ENCODE data around the gene MYO18A. TPM values are rescaled to one million over a fixed set of nuclear protein-coding genes. Genes with fewer than 3 reads are reported as not detected.

MYO18A gene
- total and polyA plus RNA-seq, 9 donors = 23.0 to 53.9 (median 31.7) TPM

DNA sequence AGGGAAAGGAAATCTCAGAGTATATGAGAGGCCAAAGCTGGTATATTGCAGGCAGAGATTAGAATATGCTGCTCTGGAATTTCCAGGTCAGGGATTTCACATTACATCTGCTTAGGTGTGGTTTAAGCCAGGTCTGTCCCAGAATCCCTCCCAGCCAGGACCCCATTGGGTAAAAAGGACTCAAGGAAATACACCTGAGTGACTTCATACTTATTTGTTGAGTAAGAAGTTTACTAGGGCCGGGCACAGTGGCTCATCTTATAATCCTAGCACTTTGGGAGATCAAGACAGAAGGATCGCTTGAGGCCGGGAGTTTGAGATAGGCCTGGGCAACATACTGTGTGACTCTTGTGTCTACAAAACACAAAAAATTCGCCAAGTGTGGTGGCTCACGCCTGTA, 130.0 kb downstream of the MYO18A start:
- no peaks in the 10 kb centered on the region for H3K9me3 ChIP-seq
- 91 to 97% (median 92%) methylated on average over 5 of the region's 5 CpGs for WGBS, 3 donors
- H3K4me3 ChIP-seq = no peak overlapping the region
- H3K27ac ChIP-seq = no peak overlapping the region
- no peaks in the 10 kb centered on the region for H3K36me3 ChIP-seq
- no peak for DNase-seq
- TF ChIP-seq, protein P1, sequence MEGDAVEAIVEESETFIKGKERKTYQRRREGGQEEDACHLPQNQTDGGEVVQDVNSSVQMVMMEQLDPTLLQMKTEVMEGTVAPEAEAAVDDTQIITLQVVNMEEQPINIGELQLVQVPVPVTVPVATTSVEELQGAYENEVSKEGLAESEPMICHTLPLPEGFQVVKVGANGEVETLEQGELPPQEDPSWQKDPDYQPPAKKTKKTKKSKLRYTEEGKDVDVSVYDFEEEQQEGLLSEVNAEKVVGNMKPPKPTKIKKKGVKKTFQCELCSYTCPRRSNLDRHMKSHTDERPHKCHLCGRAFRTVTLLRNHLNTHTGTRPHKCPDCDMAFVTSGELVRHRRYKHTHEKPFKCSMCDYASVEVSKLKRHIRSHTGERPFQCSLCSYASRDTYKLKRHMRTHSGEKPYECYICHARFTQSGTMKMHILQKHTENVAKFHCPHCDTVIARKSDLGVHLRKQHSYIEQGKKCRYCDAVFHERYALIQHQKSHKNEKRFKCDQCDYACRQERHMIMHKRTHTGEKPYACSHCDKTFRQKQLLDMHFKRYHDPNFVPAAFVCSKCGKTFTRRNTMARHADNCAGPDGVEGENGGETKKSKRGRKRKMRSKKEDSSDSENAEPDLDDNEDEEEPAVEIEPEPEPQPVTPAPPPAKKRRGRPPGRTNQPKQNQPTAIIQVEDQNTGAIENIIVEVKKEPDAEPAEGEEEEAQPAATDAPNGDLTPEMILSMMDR (IDR thresholded peaks at IDR 0.05) = no peak
- TF ChIP-seq POLR2A (IDR thresholded peaks at IDR 0.05) (no peak), EP300 (IDR thresholded peaks at IDR 0.05) (no peak)
- H3K27me3 ChIP-seq = no peaks in the 10 kb centered on the region
- intact Hi-C loops (cut with DNase I) = no loop called here
- H3K4me1 ChIP-seq (ENCODE audit: insufficient read depth) = no peaks in the 10 kb centered on the region

DNA sequence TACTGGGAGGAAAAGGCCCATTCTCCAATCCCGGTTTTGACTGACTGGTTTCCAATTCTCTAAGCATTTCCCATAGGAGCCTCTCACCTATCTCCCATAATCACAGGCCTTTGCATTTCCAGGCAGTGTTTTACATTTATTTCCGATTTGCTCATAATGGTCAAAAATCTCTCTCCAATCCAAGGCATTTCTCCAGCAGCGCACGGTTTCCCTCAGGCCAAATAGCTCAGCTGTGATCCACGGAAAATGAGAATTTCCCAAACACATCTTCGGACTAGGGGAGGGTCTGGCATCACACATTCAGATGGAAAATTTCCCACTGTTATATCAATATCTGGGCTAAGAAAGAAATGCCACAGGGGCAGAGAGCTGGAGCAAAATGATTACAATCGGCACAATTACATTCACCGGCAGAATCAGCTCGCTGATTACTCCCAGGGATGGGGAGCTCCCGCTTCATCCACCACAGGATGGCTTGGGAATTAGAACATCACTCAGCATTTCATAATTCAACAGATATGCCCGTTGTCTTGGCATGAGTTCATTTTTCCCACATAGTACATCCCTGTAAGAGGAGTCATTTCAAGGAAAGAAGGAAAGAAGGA, 130.6 kb downstream of the MYO18A start:
- 85 to 88% (median 87%) methylated on average over 11 of the region's 11 CpGs for WGBS, 3 donors
- Histone ChIP-seq H3K9me3 (no peaks in the 10 kb centered on the region), H3K36me3 (no peaks in the 10 kb centered on the region), H3K4me3 (no peak overlapping the region), H3K4me1 (ENCODE audit: insufficient read depth) (no peaks in the 10 kb centered on the region), H3K27me3 (no peaks in the 10 kb centered on the region), H3K27ac (no peak overlapping the region)
- no peak for DNase-seq
- intact Hi-C loops (cut with DNase I) = no loop called here
- TF ChIP-seq POLR2A (IDR thresholded peaks at IDR 0.05) (no peak), EP300 (IDR thresholded peaks at IDR 0.05) (no peak)
- TF ChIP-seq, protein P1 (IDR thresholded peaks at IDR 0.05) = no peak

DNA sequence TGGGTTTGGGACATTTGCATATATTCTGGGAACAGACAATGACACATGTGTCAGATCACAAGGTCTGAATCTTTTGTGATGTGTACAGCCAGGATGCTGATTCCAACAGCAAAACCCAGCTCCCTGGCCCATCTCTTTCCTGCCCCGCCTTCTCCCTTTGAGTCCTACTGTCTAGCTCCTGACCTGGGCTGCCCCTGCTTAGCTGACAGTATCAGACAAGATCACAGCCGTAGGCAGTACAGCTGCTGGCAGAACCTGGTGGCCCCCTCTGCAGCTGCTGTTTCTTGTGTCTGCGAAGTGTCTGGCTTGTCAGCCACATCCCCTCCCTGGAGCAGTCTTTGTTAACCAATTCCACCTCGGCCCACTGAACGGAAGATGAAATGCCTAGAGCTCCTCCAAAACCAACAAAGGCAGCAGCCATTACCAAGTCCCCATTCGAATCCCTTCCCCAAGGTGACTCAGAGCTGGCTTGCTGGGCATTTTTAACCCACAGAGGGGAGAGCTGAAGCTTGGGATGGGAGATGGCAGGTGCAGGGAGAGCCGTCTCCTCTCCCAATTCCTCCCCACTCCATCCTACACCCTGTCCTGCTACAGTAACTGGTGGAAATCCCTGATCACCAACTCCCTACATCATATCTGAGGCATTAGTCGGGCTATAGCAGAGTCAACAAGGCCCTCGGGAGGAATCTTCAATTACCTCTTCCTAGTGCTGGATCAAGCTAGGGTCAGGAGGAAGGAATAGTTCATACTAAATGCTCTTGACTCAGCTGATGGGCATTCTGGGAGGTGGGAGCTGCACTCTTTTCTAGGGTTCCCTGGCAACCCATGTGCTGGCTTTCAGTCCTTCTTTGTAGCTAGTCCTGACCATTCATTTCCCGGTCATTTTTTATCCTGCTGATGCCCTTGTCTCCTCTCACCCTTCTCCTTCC, 131.5 kb downstream of the MYO18A start:
- no peak overlapping the region for H3K4me3 ChIP-seq
- no peaks in the 10 kb centered on the region for H3K36me3 ChIP-seq
- no peaks in the 10 kb centered on the region for H3K4me1 ChIP-seq (ENCODE audit: insufficient read depth)
- H3K27ac ChIP-seq = no peak overlapping the region
- DNase-seq = no peak
- TF ChIP-seq, protein P1 (IDR thresholded peaks at IDR 0.05) = no peak
- no peak for TF ChIP-seq EP300 (IDR thresholded peaks at IDR 0.05)
- TF ChIP-seq POLR2A (IDR thresholded peaks at IDR 0.05) = no peak
- no peaks in the 10 kb centered on the region for H3K27me3 ChIP-seq
- no peaks in the 10 kb centered on the region for H3K9me3 ChIP-seq
- WGBS, 3 donors = 61 to 64% (median 62%) methylated on average over 10 of the region's 10 CpGs
- intact Hi-C loops (cut with DNase I) = no loop called here

DNA sequence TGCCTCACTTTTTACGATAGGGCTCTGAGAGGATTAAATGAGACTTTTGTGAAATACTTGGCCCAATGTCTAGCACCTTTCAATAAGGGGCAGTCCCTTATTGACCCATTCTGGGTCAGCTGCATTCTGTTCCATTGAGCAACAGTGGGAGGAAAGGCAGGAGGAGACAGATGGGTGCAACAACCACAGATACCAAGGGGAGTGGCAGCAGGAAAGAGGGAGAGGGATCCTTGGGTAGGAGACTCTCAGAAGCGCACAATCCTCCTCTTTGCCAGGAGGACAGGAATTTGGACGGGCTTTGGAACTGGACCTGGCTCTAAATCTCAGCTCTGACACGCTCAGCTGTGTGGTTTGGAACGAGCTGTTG, 133.7 kb downstream of the MYO18A start:
- Histone ChIP-seq H3K36me3 (no peaks in the 10 kb centered on the region), H3K27ac (no peak overlapping the region), H3K4me3 (no peak overlapping the region), H3K4me1 (ENCODE audit: insufficient read depth) (peaks cover 1% of the 10 kb centered on the region), H3K27me3 (no peaks in the 10 kb centered on the region), H3K9me3 (no peaks in the 10 kb centered on the region)
- intact Hi-C loops (cut with DNase I) = no loop called here
- no peak for DNase-seq
- TF ChIP-seq POLR2A (IDR thresholded peaks at IDR 0.05) (no peak), EP300 (IDR thresholded peaks at IDR 0.05) (no peak)
- TF ChIP-seq, protein P1 (IDR thresholded peaks at IDR 0.05) = no peak
- WGBS, 3 donors = 59 to 76% (median 75%) methylated on average over 5 of the region's 5 CpGs
